RWPE2 (cell line): ENCODE data around the gene COL4A1.

Experiments used
- ATAC-seq: fragments of 200-7000 bp; cut with Tn5 transposase; 3 replicates; pipeline ENCODE4 v1.9.1; 2021; ENCODE audit warnings: low read depth
- DNase-seq: peaks from one replicate; pipeline ENCODE4 v3.0.0-alpha.2; 2020; ENCODE audit warnings: low spot score
- H3K27ac ChIP-seq: fragments of 450-650 bp; 2 replicates; pipeline ENCODE4 v1.5.1; 2017; ENCODE audit warnings: mild to moderate bottlenecking; ENCODE audit not compliant: poor library complexity, severe bottlenecking
- H3K27me3 ChIP-seq: fragments of 250-450 bp; sonication (Bioruptor Pico); 2 replicates; pipeline ENCODE4 v1.5.1; 2021; ENCODE audit warnings: mild to moderate bottlenecking, moderate library complexity; ENCODE audit not compliant: insufficient read depth, poor library complexity, severe bottlenecking
- H3K36me3 ChIP-seq: fragments of 250-450 bp; sonication (Bioruptor Pico); 2 replicates; pipeline ENCODE4 v1.5.1; 2020; ENCODE audit warnings: low read depth, mild to moderate bottlenecking, moderate library complexity
- H3K4me1 ChIP-seq: fragments of 250-450 bp; sonication (Bioruptor Pico); 2 replicates; pipeline ENCODE4 v1.5.1; 2021; ENCODE audit warnings: mild to moderate bottlenecking, moderate library complexity; ENCODE audit not compliant: insufficient read depth, poor library complexity, severe bottlenecking
- H3K4me3 ChIP-seq: fragments of 250-450 bp; sonication (Bioruptor Pico); 2 replicates; pipeline ENCODE4 v1.5.1; 2021; ENCODE audit warnings: mild to moderate bottlenecking, moderate library complexity; ENCODE audit not compliant: severe bottlenecking
- H3K9me3 ChIP-seq: fragments of 250-450 bp; sonication (Bioruptor Pico); 2 replicates; pipeline ENCODE4 v1.5.1; 2021; ENCODE audit warnings: mild to moderate bottlenecking, moderate library complexity; ENCODE audit not compliant: severe bottlenecking
- CTCF ChIP-seq: fragments of 450-650 bp; IDR thresholded peaks from one replicate; pipeline ENCODE4 v1.5.1; 2017; ENCODE audit warnings: mild to moderate bottlenecking, moderate library complexity; ENCODE audit not compliant: poor library complexity, severe bottlenecking

COL4A1 gene

GRCh38 chr13:110208116-110208515, 98.8 kb downstream of the COL4A1 start:
- peaks cover 8% of the 10 kb centered on the region for H3K4me1 ChIP-seq
- TF ChIP-seq CTCF = no peak
- ATAC-seq (no peak), DNase-seq (no peak)
- H3K4me3 ChIP-seq = no peak overlapping the region
- H3K27me3 ChIP-seq = no peaks in the 10 kb centered on the region
- no peaks in the 10 kb centered on the region for H3K9me3 ChIP-seq
- H3K36me3 ChIP-seq = peaks cover 74% of the 10 kb centered on the region
- no peak overlapping the region for H3K27ac ChIP-seq

DNA sequence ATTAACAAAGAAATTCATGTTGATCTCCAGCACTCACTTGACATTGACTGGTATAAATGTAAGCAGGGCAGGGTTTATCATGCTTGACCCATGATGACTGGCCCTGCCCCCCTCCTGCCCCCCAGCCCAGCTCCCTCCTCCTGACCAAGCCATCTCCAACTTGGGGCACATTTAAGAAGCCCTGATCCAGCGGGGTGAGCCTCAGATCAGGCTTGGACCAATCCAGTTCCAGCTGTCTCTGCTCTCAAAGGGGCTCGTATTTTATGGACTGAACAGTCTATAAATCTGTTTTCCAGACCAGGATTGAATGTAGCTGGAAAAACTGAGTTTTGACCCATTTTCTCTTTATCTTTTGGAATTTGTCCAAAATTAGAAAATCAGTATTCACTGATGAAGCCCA, 100.0 kb downstream of the COL4A1 start:
- Histone ChIP-seq H3K27ac (no peak overlapping the region), H3K36me3 (peaks cover 65% of the 10 kb centered on the region), H3K4me3 (no peak overlapping the region), H3K27me3 (no peaks in the 10 kb centered on the region), H3K9me3 (no peaks in the 10 kb centered on the region), H3K4me1 (peaks cover 8% of the 10 kb centered on the region)
- DNase-seq = no peak
- no peak for ATAC-seq
- TF ChIP-seq CTCF = no peak

GRCh38 chr13:110206185-110206584, 100.8 kb downstream of the COL4A1 start:
- no peak for ATAC-seq
- TF ChIP-seq CTCF = no peak

DNA sequence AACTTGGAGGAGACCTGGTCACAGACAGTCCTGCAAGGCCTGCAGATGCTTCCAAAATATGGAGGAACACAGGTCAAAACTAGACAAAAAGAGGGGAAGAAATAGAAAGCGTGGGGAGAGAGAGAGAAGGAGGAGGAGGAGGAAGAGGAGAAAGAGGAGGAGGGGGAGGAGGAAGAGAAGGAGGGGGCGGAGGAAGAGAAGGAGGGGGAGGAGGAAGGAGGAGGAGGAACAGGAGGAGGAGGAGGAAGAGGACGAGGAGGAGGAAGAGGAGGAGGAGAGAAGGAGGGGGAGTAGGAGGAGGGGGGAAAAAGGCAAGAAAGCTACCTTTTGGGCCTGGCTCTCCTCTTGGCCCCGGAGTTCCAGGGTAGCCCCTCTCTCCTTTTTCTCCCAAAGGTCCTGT, 105.8 kb downstream of the COL4A1 start:
- no peak for ATAC-seq
- H3K4me3 ChIP-seq = no peak overlapping the region
- H3K27ac ChIP-seq = no peak overlapping the region
- no peaks in the 10 kb centered on the region for H3K27me3 ChIP-seq
- no peaks in the 10 kb centered on the region for H3K4me1 ChIP-seq
- TF ChIP-seq CTCF = no peak
- peaks cover 64% of the 10 kb centered on the region for H3K36me3 ChIP-seq
- DNase-seq = no peak
- H3K9me3 ChIP-seq = no peaks in the 10 kb centered on the region

More at GRCh38 chr13:110206185-110206584, 100.8 kb downstream of the COL4A1 start:
- peaks cover 65% of the 10 kb centered on the region for H3K36me3 ChIP-seq
- no peak overlapping the region for H3K4me3 ChIP-seq
- H3K4me1 ChIP-seq = peaks cover 8% of the 10 kb centered on the region
- no peaks in the 10 kb centered on the region for H3K9me3 ChIP-seq
- no peak overlapping the region for H3K27ac ChIP-seq
- no peak for DNase-seq
- no peaks in the 10 kb centered on the region for H3K27me3 ChIP-seq

- peaks cover 64% of the 10 kb centered on the region for H3K36me3 ChIP-seq
- ATAC-seq (no peak), DNase-seq (no peak)
- H3K27ac ChIP-seq = no peak overlapping the region
- TF ChIP-seq CTCF = no peak
- no peak overlapping the region for H3K4me3 ChIP-seq
- no peaks in the 10 kb centered on the region for H3K4me1 ChIP-seq
- H3K27me3 ChIP-seq = no peaks in the 10 kb centered on the region
- no peaks in the 10 kb centered on the region for H3K9me3 ChIP-seq
These were observed 106.6 kb downstream of the COL4A1 start for GRCh38 chr13:110200276-110200870.
